A549 (cell line): Measurements from ENCODE around the gene SLC7A10. TPM values are rescaled to one million over a fixed set of nuclear protein-coding genes. Genes with fewer than 3 reads are reported as not detected.

Experiments
- ATAC-seq, 2 experiments: fragments of 200-7000 bp in 1 of 2; fragments of >200 bp in 1 of 2; cut with Nextera tagmentation in 1 of 2; cut with Tn5 transposase in 1 of 2; 3 replicates each; pipeline versions ENCODE4 v1.8.0 to v1.9.1; 2018 to 2020; ENCODE audit warnings: mild to moderate bottlenecking in 1 of 2, moderate library complexity in 1 of 2
- CTCF ChIA-PET: fragments of 300-600 bp; sonication (Branson Sonifier 250); formaldehyde crosslinking; extraction: SDS; loops from one replicate; lab custom pipeline; 2021; ENCODE audit warnings: antibody characterized with exemption, inconsistent platforms; lab: Yijun Ruan, JAX
- POLR2A ChIA-PET: fragments of 350-600 bp; formaldehyde crosslinking; extraction: SDS; loops from one replicate; lab custom pipeline; 2021; ENCODE audit warnings: antibody characterized with exemption, inconsistent platforms; lab: Yijun Ruan, JAX
- DNase-seq, 2 experiments: peaks; one replicate each; pipeline versions ENCODE4 v3.0.0 to v3.0.0-alpha.2; 2011 to 2016; ENCODE audit warnings: low read depth in 1 of 2, low spot score in 1 of 2
- FAIRE-seq: peaks from 2 replicates; lab custom pipeline; 2011; peaks lifted over from hg19 to GRCh38; lab: Jason Lieb, UNC
- H3K27ac ChIP-seq, 2 experiments: fragments of >200 bp; sonication (Bioruptor Twin); formaldehyde crosslinking; 3 replicates each; pipeline ENCODE4 v1.5.1; 2016 to 2017
- H3K4me1 ChIP-seq: fragments of >200 bp; sonication (Bioruptor Twin); formaldehyde crosslinking; 3 replicates; pipeline ENCODE4 v1.6.1; 2016
- H3K4me2 ChIP-seq: fragments of >200 bp; sonication (Bioruptor Twin); formaldehyde crosslinking; 3 replicates; pipeline ENCODE4 v1.6.1; 2016
- H3K4me3 ChIP-seq: fragments of >200 bp; sonication (Bioruptor Twin); formaldehyde crosslinking; 3 replicates; pipeline ENCODE4 v1.5.1; 2016
- H3K9me3 ChIP-seq: fragments of >200 bp; sonication (Bioruptor Twin); formaldehyde crosslinking; 3 replicates; pipeline ENCODE4 v1.6.1; 2016
- CEBPB ChIP-seq, 2 experiments: fragments of >200 bp in 1 of 2; sonication (Bioruptor Twin) in 1 of 2; formaldehyde crosslinking in 1 of 2; IDR thresholded peaks; 2 replicates each; pipeline ENCODE4 v1.6.1; 2012 to 2016
- EHMT2 ChIP-seq: fragments of 200-600 bp; sonication (generic); IDR thresholded peaks from 2 replicates; pipeline ENCODE4 v1.6.1; 2016; ENCODE audit warnings: antibody characterized with exemption, low read depth, mild to moderate bottlenecking, moderate library complexity
- ESRRA ChIP-seq: fragments of 150-350 bp; IDR thresholded peaks from 2 replicates; pipeline ENCODE4 v1.6.1; 2014; ENCODE audit warnings: mild to moderate bottlenecking, low read length, borderline replicate concordance
- FOXS1 ChIP-seq: fragments of 250-450 bp; sonication (Bioruptor Pico); IDR thresholded peaks from 2 replicates; pipeline ENCODE4 v1.5.0; 2020; ENCODE audit warnings: mild to moderate bottlenecking, moderate library complexity
- GATA3 ChIP-seq: IDR thresholded peaks from 2 replicates; pipeline ENCODE4 v1.6.1; 2012; ENCODE audit warnings: borderline replicate concordance
- HEYL ChIP-seq: fragments of 250-450 bp; sonication (Bioruptor Pico); IDR thresholded peaks from 2 replicates; pipeline ENCODE4 v1.8.0; 2021; ENCODE audit warnings: mild to moderate bottlenecking, moderate library complexity
- HOXA7 ChIP-seq: fragments of 250-450 bp; sonication (Bioruptor Pico); IDR thresholded peaks from 2 replicates; pipeline ENCODE4 v1.5.0; 2020; ENCODE audit warnings: mild to moderate bottlenecking, moderate library complexity
- HOXB5 ChIP-seq: fragments of 250-450 bp; sonication (Bioruptor Pico); IDR thresholded peaks from 2 replicates; pipeline ENCODE4 v1.5.0; 2020; ENCODE audit warnings: mild to moderate bottlenecking, moderate library complexity
- KDM1A ChIP-seq: fragments of 200-600 bp; sonication (generic); IDR thresholded peaks from 2 replicates; pipeline ENCODE4 v1.6.1; 2016; ENCODE audit warnings: low read depth, mild to moderate bottlenecking
- NPAS2 ChIP-seq: fragments of 250-450 bp; sonication (Bioruptor Pico); IDR thresholded peaks from 2 replicates; pipeline ENCODE4 v1.8.0; 2022; ENCODE audit warnings: mild to moderate bottlenecking, moderate library complexity, borderline replicate concordance
- PHF8 ChIP-seq: fragments of 200-600 bp; sonication (generic); IDR thresholded peaks from 2 replicates; pipeline ENCODE4 v1.6.1; 2016; ENCODE audit warnings: low read depth, mild to moderate bottlenecking, antibody characterized with exemption, moderate library complexity, borderline replicate concordance
- RAD21 ChIP-seq, 2 experiments: fragments of >200 bp in 1 of 2; sonication (Bioruptor Twin) in 1 of 2; formaldehyde crosslinking in 1 of 2; IDR thresholded peaks in 1 of 2; conservative IDR thresholded peaks in 1 of 2; 2 replicates in 1 of 2; 3 replicates in 1 of 2; pipeline ENCODE4 v1.6.1; 2012 to 2018; ENCODE audit warnings: inconsistent platforms in 1 of 2
- RARB ChIP-seq: fragments of 250-450 bp; sonication (Bioruptor Pico); IDR thresholded peaks from 2 replicates; pipeline ENCODE4 v1.8.0; 2021; ENCODE audit warnings: mild to moderate bottlenecking, moderate library complexity
- RCOR1 ChIP-seq: fragments of 150-350 bp; IDR thresholded peaks from 2 replicates; pipeline ENCODE4 v1.6.1; 2014; ENCODE audit warnings: antibody characterized with exemption, low read length, low read depth
- RFX5 ChIP-seq: fragments of 450-650 bp; IDR thresholded peaks from 2 replicates; pipeline ENCODE4 v1.7.1; 2014; ENCODE audit warnings: antibody characterized with exemption, mild to moderate bottlenecking, moderate library complexity
- ZC3H11A ChIP-seq: fragments of 450-650 bp; IDR thresholded peaks from 2 replicates; pipeline ENCODE4 v1.6.1; 2014; ENCODE audit warnings: antibody characterized with exemption, mild to moderate bottlenecking
- WGBS: methylation state at CpG from one replicate; pipeline ENCODE4 v1.1.6; 2017; ENCODE audit errors: missing lambda C conversion rate; 5-methylcytosine and 5-hydroxymethylcytosine counted together
- polyA minus RNA-seq: library from RNA; depleted of rRNA, polyadenylated mRNA; stranded (reverse); fragments of >200 nt; gene quantifications from 2 replicates; pipeline ENCODE4 v1.2.3, GENCODE V29; 2011; rRNA and poly(A)+ RNA removed
- polyA plus RNA-seq, 4 experiments: library from polyadenylated mRNA; depleted of rRNA in 3 of 4; stranded (reverse); fragments of >200 nt; fragmentation: RNase III in 1 of 4; extraction: RNeasy Plus Mini Kit Qiagen cat#74134 plus additional on column Dnase treatment in 1 of 4; gene quantifications; 2 replicates in 3 of 4; 3 replicates in 1 of 4; pipeline ENCODE4 v1.2.3, GENCODE V29; 2011 to 2017
- TF ChIP-seq, protein P1 (sequence below): fragments of >200 bp; sonication (Bioruptor Twin); formaldehyde crosslinking; IDR thresholded peaks from 3 replicates; pipeline ENCODE4 v1.6.1; 2016
- TF ChIP-seq, protein P2 (sequence below): IDR thresholded peaks from 2 replicates; pipeline ENCODE4 v1.6.1; 2012
- TF ChIP-seq, protein P3 (sequence below): IDR thresholded peaks from 2 replicates; pipeline ENCODE4 v1.6.1; 2012; ENCODE audit warnings: low read depth, borderline replicate concordance
- TF ChIP-seq, protein P4 (sequence below): fragments of 200-600 bp; sonication (generic); IDR thresholded peaks from 2 replicates; pipeline ENCODE4 v1.6.1; 2016; ENCODE audit warnings: antibody characterized with exemption, mild to moderate bottlenecking, moderate library complexity

The SLC7A10 gene
- polyA plus RNA-seq (2011; rRNA removed): 0.05 and 0.13 TPM in 2 replicates
- polyA plus RNA-seq (2012; cell fraction: cytosol; rRNA removed): 0.12 and 0.13 TPM in 2 replicates
- 0.50 and 0.77 TPM in 2 replicates for polyA plus RNA-seq (2012; cell fraction: nucleus; rRNA removed)
- 0.13 to 0.26 TPM (median 0.20 TPM) in 3 replicates for polyA plus RNA-seq (2017; fragmentation: RNase III; extraction: RNeasy Plus Mini Kit Qiagen cat#74134 plus additional on column Dnase treatment)
- 0.15 and 0.58 TPM in 2 replicates for polyA minus RNA-seq

DNA sequence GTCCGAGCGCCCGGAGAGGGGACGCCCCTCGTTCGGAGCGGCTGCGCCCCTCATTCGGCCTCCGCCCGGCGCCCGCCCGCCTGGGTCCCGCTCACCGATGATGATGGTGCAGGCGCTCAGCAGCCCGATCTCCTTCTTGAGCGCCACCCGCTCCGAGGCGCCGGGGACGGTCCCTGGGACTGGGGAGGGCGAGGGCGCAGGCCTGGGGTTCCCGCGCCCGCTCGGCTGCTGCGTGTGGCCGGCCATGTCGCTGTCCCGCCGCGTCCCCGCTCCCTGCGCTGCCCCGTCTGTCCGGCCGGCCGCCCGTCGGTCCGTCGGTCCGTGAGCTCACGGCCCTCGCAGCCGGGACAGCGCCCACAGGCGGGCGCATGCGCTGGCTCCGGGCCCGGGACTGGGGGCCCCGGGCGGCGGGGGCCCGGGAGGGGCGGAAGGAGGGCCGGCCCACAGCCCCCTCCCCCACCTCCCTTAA lies at the start of gene SLC7A10:
Gene SLC7A10, minus strand, starts transcription at position 393 of the 469 bp plus-strand sequence. Its CDS starts 147 bp downstream, at position 246.
- H3K4me2 ChIP-seq: peak within 1 kb of the TSS; percentile 80
- ATAC-seq: peak; percentile 32 to 48; a peak in 5 of 6 replicates
- POLR2A ChIA-PET: no interaction called here
- peaks cover 18% of the 10 kb centered on the region for H3K4me1 ChIP-seq
- TF ChIP-seq ZC3H11A (no peak), HOXB5 (no peak), HEYL (no peak), RFX5 (no peak), RAD21 (conservative IDR thresholded peaks at IDR 0.05 in 1 of 2, IDR thresholded peaks at IDR 0.05 in 1 of 2) (no peak), RARB (no peak), KDM1A (no peak), NPAS2 (CRISPR knock-in tag) (no peak), HOXA7 (CRISPR knock-in tag) (no peak), CEBPB (IDR thresholded peaks at IDR 0.05) (no peak), ESRRA (no peak), EHMT2 (no peak), GATA3 (no peak), RCOR1 (no peak), PHF8 (no peak)
- TF ChIP-seq, protein P1, sequence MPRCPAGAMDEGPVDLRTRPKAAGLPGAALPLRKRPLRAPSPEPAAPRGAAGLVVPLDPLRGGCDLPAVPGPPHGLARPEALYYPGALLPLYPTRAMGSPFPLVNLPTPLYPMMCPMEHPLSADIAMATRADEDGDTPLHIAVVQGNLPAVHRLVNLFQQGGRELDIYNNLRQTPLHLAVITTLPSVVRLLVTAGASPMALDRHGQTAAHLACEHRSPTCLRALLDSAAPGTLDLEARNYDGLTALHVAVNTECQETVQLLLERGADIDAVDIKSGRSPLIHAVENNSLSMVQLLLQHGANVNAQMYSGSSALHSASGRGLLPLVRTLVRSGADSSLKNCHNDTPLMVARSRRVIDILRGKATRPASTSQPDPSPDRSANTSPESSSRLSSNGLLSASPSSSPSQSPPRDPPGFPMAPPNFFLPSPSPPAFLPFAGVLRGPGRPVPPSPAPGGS: no peak
- TF ChIP-seq, protein P2, sequence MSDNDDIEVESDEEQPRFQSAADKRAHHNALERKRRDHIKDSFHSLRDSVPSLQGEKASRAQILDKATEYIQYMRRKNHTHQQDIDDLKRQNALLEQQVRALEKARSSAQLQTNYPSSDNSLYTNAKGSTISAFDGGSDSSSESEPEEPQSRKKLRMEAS: no peak
- TF ChIP-seq, protein P3, sequence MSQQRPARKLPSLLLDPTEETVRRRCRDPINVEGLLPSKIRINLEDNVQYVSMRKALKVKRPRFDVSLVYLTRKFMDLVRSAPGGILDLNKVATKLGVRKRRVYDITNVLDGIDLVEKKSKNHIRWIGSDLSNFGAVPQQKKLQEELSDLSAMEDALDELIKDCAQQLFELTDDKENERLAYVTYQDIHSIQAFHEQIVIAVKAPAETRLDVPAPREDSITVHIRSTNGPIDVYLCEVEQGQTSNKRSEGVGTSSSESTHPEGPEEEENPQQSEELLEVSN: no peak
- TF ChIP-seq, all 56 proteins: peak for 0
- Histone ChIP-seq H3K9me3 (peaks cover 33% of the 10 kb centered on the region), H3K27ac (peak within 1 kb of the TSS; percentile 12 to 56; a peak in 3 of 6 replicates), H3K4me3 (peak within 1 kb of the TSS; percentile 37)
- DNase-seq (no peak), FAIRE-seq (no peak)
- 29% methylated on average over 29 of the region's 62 CpGs for WGBS
- CTCF ChIA-PET: interaction anchor here (0.6 to 9.0 kb wide), 10 partner anchors 12 to 195 kb away, joined by 3 to 149 read pairs (median 4); no protein-coding TSS in a partner anchor

DNA sequence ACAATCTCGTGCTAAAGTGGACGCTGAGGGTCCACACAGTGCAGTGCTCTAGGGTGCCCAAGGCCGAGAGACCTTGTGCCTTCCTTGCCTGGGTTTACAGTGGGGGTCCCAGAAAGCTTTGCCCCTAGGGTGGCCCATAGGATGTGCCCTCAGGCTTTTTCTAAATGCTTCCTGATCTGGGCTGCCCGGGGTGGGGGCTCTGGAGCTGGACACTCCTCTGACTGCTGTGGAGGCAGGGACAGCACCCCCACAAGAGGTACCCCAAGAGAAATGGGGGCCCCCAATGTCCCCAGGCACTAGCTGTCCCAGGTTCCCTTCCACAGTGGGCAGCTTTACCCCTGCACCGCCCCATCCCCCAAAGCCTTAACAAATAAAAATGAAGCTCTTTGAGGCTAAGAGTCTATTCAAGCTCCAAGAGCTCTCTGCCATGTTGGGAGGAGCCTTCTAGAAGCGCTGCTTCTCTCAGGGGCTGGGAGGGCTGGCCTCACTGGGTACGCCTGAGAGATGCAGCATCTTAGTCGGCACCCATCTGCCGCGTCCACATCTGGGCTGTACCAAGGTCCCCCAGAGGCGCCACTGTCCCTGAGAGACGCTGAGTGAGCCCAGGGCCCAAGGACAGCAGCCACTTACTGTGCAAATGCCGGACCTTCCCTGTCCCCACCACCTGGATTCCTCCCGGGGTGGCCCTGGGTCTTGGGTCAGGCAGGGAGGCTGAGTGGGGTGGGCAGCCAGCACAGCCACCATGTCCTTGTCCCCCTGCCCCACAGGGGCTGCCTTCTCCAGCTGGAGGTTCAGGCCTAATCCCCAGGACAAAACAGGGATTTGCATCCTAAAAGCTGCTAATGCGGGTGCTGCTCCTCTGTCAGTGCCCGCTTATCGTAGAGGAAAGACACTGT lies 49.3 kb upstream of the SLC7A10 start:
- ATAC-seq (peak in 1 of 2 experiments; percentile 10; a peak in 3 of 6 replicates), FAIRE-seq (no peak), DNase-seq (no peak)
- no peak overlapping the region for H3K4me3 ChIP-seq
- no peaks in the 10 kb centered on the region for H3K9me3 ChIP-seq
- ChIA-PET POLR2A (interaction anchor here (1.5 to 1.7 kb wide), 2 partner anchors 26 to 28 kb away, joined by 4 to 8 read pairs; partner anchors contain the start of gene CEBPA), CTCF (interaction anchor here (0.8 to 36.6 kb wide), 12 partner anchors 8 to 821 kb away, joined by 3 to 603 read pairs (median 6); partner anchors contain the start of genes CEBPA and CEBPG)
- 84% methylated on average over 17 of the region's 17 CpGs for WGBS
- H3K4me1 ChIP-seq: peaks cover 29% of the 10 kb centered on the region
- peak overlapping the region; percentile 43 to 76 for H3K27ac ChIP-seq
- TF ChIP-seq PHF8: no peak
- TF ChIP-seq, protein P2: peak; percentile 5; the same call in 1 of the 2 replicates
- TF ChIP-seq, protein P4, sequence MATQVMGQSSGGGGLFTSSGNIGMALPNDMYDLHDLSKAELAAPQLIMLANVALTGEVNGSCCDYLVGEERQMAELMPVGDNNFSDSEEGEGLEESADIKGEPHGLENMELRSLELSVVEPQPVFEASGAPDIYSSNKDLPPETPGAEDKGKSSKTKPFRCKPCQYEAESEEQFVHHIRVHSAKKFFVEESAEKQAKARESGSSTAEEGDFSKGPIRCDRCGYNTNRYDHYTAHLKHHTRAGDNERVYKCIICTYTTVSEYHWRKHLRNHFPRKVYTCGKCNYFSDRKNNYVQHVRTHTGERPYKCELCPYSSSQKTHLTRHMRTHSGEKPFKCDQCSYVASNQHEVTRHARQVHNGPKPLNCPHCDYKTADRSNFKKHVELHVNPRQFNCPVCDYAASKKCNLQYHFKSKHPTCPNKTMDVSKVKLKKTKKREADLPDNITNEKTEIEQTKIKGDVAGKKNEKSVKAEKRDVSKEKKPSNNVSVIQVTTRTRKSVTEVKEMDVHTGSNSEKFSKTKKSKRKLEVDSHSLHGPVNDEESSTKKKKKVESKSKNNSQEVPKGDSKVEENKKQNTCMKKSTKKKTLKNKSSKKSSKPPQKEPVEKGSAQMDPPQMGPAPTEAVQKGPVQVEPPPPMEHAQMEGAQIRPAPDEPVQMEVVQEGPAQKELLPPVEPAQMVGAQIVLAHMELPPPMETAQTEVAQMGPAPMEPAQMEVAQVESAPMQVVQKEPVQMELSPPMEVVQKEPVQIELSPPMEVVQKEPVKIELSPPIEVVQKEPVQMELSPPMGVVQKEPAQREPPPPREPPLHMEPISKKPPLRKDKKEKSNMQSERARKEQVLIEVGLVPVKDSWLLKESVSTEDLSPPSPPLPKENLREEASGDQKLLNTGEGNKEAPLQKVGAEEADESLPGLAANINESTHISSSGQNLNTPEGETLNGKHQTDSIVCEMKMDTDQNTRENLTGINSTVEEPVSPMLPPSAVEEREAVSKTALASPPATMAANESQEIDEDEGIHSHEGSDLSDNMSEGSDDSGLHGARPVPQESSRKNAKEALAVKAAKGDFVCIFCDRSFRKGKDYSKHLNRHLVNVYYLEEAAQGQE: no peak
- TF ChIP-seq FOXS1 (CRISPR knock-in tag): no peak
- no peak for TF ChIP-seq HOXB5
- H3K4me2 ChIP-seq: peak overlapping the region; percentile 42
